HG03045 (cell line): ENCODE data around the gene BNIP2.
"Not testable (repeated sequence)": the region's sequence is repeated elsewhere in the genome, so short reads cannot be mapped to it uniquely, and the experiment has no call there.

Experiments
- ATAC-seq: cut with Tn5 transposase; IDR thresholded peaks from one replicate; pipeline ENCODE4 v1.9.1; 2021; ENCODE audit warnings: mild to moderate bottlenecking, moderate library complexity; ENCODE audit not compliant: unreplicated experiment

The BNIP2 gene

GRCh38 chr15:59688782-59689625 lies at the start of gene BNIP2:
TSS of gene BNIP2 (minus strand) at chr15:59689320. CDS start at chr15:59682457, 6,863 bp downstream.
- ATAC-seq, result peak; percentile 90

GRCh38 chr15:59738676-59739075 lies 49.6 kb upstream of the BNIP2 start:
- ATAC-seq, result no peak

GRCh38 chr15:59736181-59736580 lies 47.1 kb upstream of the BNIP2 start:
- no peak for ATAC-seq

- ATAC-seq, result no peak
Observed at GRCh38 chr15:59725151-59725486, 36.0 kb upstream of the BNIP2 start.

GRCh38 chr15:59723687-59724346 lies 34.7 kb upstream of the BNIP2 start:
- ATAC-seq, result no peak

GRCh38 chr15:59722476-59722875 lies 33.4 kb upstream of the BNIP2 start:
- no peak for ATAC-seq

GRCh38 chr15:59722037-59722436 lies 32.9 kb upstream of the BNIP2 start:
- ATAC-seq, result no peak

- ATAC-seq, result no peak
Observed at GRCh38 chr15:59721411-59721810, 32.3 kb upstream of the BNIP2 start.

GRCh38 chr15:59713177-59713576 lies 24.1 kb upstream of the BNIP2 start:
- ATAC-seq, result no peak

- ATAC-seq, result no peak
Observed at GRCh38 chr15:59711451-59712243, 22.5 kb upstream of the BNIP2 start.

- ATAC-seq, result no peak
Observed at GRCh38 chr15:59707619-59708018, 18.5 kb upstream of the BNIP2 start.

- ATAC-seq, result no peak
Observed at GRCh38 chr15:59703979-59704796, 15.1 kb upstream of the BNIP2 start.

- no peak for ATAC-seq
Observed at GRCh38 chr15:59702351-59702750, 13.2 kb upstream of the BNIP2 start.

GRCh38 chr15:59701880-59702279 lies 12.8 kb upstream of the BNIP2 start:
- ATAC-seq, result no peak

- no peak for ATAC-seq
Observed at GRCh38 chr15:59699810-59700431, 10.8 kb upstream of the BNIP2 start.

- not testable (repeated sequence) for ATAC-seq
Observed at GRCh38 chr15:59698065-59698464, 8.9 kb upstream of the BNIP2 start.

- no peak for ATAC-seq
Observed at GRCh38 chr15:59696332-59696731, 7.2 kb upstream of the BNIP2 start.

- no peak for ATAC-seq
Observed at GRCh38 chr15:59694779-59695178, 5.7 kb upstream of the BNIP2 start.

GRCh38 chr15:59691194-59691805 lies 2.2 kb upstream of the BNIP2 start:
- no peak for ATAC-seq
